ENCODE data around the gene DMBT1. TPM values are rescaled to one million over a fixed set of nuclear protein-coding genes. Genes with fewer than 3 reads are reported as not detected.

Gene DMBT1
- total RNA-seq, 1 donor from 2014 or later: not detected

GRCh38 chr10:122564980-122565379, 4.4 kb downstream of the DMBT1 start:
- no peak for TF ChIP-seq CTCF (IDR thresholded peaks at IDR 0.05)
- TF ChIP-seq POLR2AphosphoS5 (IDR thresholded peaks at IDR 0.05; ENCODE audit: insufficient read depth in 1 of 2, low read depth in 1 of 2): no peak
- TF ChIP-seq POLR2A (IDR thresholded peaks at IDR 0.05): no peak
- Histone ChIP-seq H3K36me3 (no peaks in the 10 kb centered on the region), H3K27me3 (no peaks in the 10 kb centered on the region), H3K9me3 (no peaks in the 10 kb centered on the region), H3K4me1 (peaks cover 7% of the 10 kb centered on the region), H3K27ac (no peak overlapping the region), H3K4me3 (no peak overlapping the region)
- DNase-seq (ENCODE audit: extremely low spot score in 2 of 2): no peak
- intact Hi-C loops (cut with DNase I): loop anchor here (1.0 to 10.0 kb wide), 3 partner anchors 100 to 270 kb away; partner anchors contain the start of gene HTRA1

GRCh38 chr10:122565766-122566206, 5.2 kb downstream of the DMBT1 start:
- H3K9me3 ChIP-seq: no peaks in the 10 kb centered on the region
- no peak for DNase-seq (ENCODE audit: extremely low spot score in 2 of 2)
- intact Hi-C loops (cut with DNase I): loop anchor here (1.0 to 10.0 kb wide), 3 partner anchors 101 to 271 kb away; partner anchors contain the start of gene HTRA1
- TF ChIP-seq POLR2A (IDR thresholded peaks at IDR 0.05): no peak
- TF ChIP-seq POLR2AphosphoS5 (IDR thresholded peaks at IDR 0.05; ENCODE audit: insufficient read depth in 1 of 2, low read depth in 1 of 2): peak in 1 of 2 donors; percentile 16
- peak; percentile 81 to 92 (median 83) for TF ChIP-seq CTCF (IDR thresholded peaks at IDR 0.05)
- no peaks in the 10 kb centered on the region for H3K36me3 ChIP-seq
- no peak overlapping the region for H3K27ac ChIP-seq
- H3K4me3 ChIP-seq: peak overlapping the region in 1 of 2 donors; percentile 31
- H3K4me1 ChIP-seq: peaks cover 7% of the 10 kb centered on the region
- no peaks in the 10 kb centered on the region for H3K27me3 ChIP-seq

GRCh38 chr10:122566632-122567031, 6.1 kb downstream of the DMBT1 start:
- no peak overlapping the region for H3K27ac ChIP-seq
- intact Hi-C loops (cut with DNase I): loop anchor here (10.0 kb wide), 2 partner anchors 102 to 272 kb away; partner anchors contain the start of gene HTRA1
- H3K27me3 ChIP-seq: no peaks in the 10 kb centered on the region
- H3K4me3 ChIP-seq: no peak overlapping the region
- peaks cover 7% of the 10 kb centered on the region for H3K4me1 ChIP-seq
- DNase-seq (ENCODE audit: extremely low spot score in 2 of 2): no peak
- no peaks in the 10 kb centered on the region for H3K36me3 ChIP-seq
- H3K9me3 ChIP-seq: no peaks in the 10 kb centered on the region
- TF ChIP-seq CTCF (IDR thresholded peaks at IDR 0.05): no peak
- TF ChIP-seq POLR2A (IDR thresholded peaks at IDR 0.05): no peak
- TF ChIP-seq POLR2AphosphoS5 (IDR thresholded peaks at IDR 0.05; ENCODE audit: insufficient read depth in 1 of 2, low read depth in 1 of 2): no peak

- intact Hi-C loops (cut with DNase I): loop anchor here (10.0 kb wide), 2 partner anchors 102 to 272 kb away; partner anchors contain the start of gene HTRA1
- H3K36me3 ChIP-seq: no peaks in the 10 kb centered on the region
Measured at GRCh38 chr10:122567056-122567660, 6.6 kb downstream of the DMBT1 start.

More at GRCh38 chr10:122567056-122567660, 6.6 kb downstream of the DMBT1 start:
- Histone ChIP-seq H3K4me3 (no peak overlapping the region), H3K4me1 (peaks cover 7% of the 10 kb centered on the region), H3K27me3 (no peaks in the 10 kb centered on the region), H3K9me3 (no peaks in the 10 kb centered on the region), H3K27ac (no peak overlapping the region)
- DNase-seq (ENCODE audit: extremely low spot score in 2 of 2): no peak
- TF ChIP-seq POLR2AphosphoS5 (IDR thresholded peaks at IDR 0.05; ENCODE audit: insufficient read depth in 1 of 2, low read depth in 1 of 2) (no peak), POLR2A (IDR thresholded peaks at IDR 0.05) (no peak), CTCF (IDR thresholded peaks at IDR 0.05) (peak in 1 of 3 experiments; percentile 18)
